Measurements from ENCODE around the gene FGR. TPM values are rescaled to one million over a fixed set of nuclear protein-coding genes. Genes with fewer than 3 reads are reported as not detected.

The FGR gene
- total RNA-seq, 2 donors from 2014 or later, result 17.0 to 21.5 TPM

GRCh38 chr1:27593678-27594563 lies 41.1 kb downstream of the FGR start:
- ATAC-seq (ENCODE audit: insufficient number of reproducible peaks, low FRiP score, low read depth), result no peak
- peak overlapping the region; percentile 44 to 54 for H3K27ac ChIP-seq
- TF ChIP-seq CTCF (IDR thresholded peaks at IDR 0.05), result no peak
- no peaks in the 10 kb centered on the region for H3K36me3 ChIP-seq
- no peaks in the 10 kb centered on the region for H3K9me3 ChIP-seq
- H3K4me1 ChIP-seq (ENCODE audit: control insufficient read depth in 1 of 2, low read depth in 2 of 2), result peaks cover 65 to 100% of the 10 kb centered on the region in 2 donors
- no peaks in the 10 kb centered on the region for H3K27me3 ChIP-seq (replicated peaks; ENCODE audit: insufficient read depth)
- DNase-seq (ENCODE audit: low spot score), result no peak
- peak overlapping the region; percentile 16 for H3K4me3 ChIP-seq

- no peak for TF ChIP-seq CTCF (IDR thresholded peaks at IDR 0.05)
- H3K27me3 ChIP-seq (replicated peaks; ENCODE audit: insufficient read depth), result no peaks in the 10 kb centered on the region
- H3K4me1 ChIP-seq (ENCODE audit: control insufficient read depth in 1 of 2, low read depth in 2 of 2), result peaks cover 57 to 99% of the 10 kb centered on the region in 2 donors
- ATAC-seq (ENCODE audit: insufficient number of reproducible peaks, low FRiP score, low read depth), result no peak
- H3K27ac ChIP-seq, result peak overlapping the region; percentile 51 to 54
- no peaks in the 10 kb centered on the region for H3K9me3 ChIP-seq
- no peaks in the 10 kb centered on the region for H3K36me3 ChIP-seq
- DNase-seq (ENCODE audit: low spot score), result no peak
- peak overlapping the region; percentile 16 for H3K4me3 ChIP-seq
Observed at GRCh38 chr1:27592931-27593677, 41.9 kb downstream of the FGR start.

GRCh38 chr1:27592232-27592930 lies 42.6 kb downstream of the FGR start:
- ATAC-seq (ENCODE audit: insufficient number of reproducible peaks, low FRiP score, low read depth) (no peak), DNase-seq (ENCODE audit: low spot score) (no peak)
- H3K4me3 ChIP-seq, result no peak overlapping the region
- peaks cover 50 to 94% of the 10 kb centered on the region in 2 donors for H3K4me1 ChIP-seq (ENCODE audit: control insufficient read depth in 1 of 2, low read depth in 2 of 2)
- TF ChIP-seq CTCF (IDR thresholded peaks at IDR 0.05), result no peak
- no peaks in the 10 kb centered on the region for H3K36me3 ChIP-seq
- H3K9me3 ChIP-seq, result no peaks in the 10 kb centered on the region
- peak overlapping the region; percentile 51 to 69 for H3K27ac ChIP-seq
- H3K27me3 ChIP-seq (replicated peaks; ENCODE audit: insufficient read depth), result no peaks in the 10 kb centered on the region

GRCh38 chr1:27591622-27592021 lies 43.4 kb downstream of the FGR start:
- H3K27ac ChIP-seq, result peak overlapping the region; percentile 69 to 74
- H3K4me3 ChIP-seq, result no peak overlapping the region
- H3K36me3 ChIP-seq, result no peaks in the 10 kb centered on the region
- no peak for DNase-seq (ENCODE audit: low spot score)
- TF ChIP-seq CTCF (IDR thresholded peaks at IDR 0.05), result no peak
- no peaks in the 10 kb centered on the region for H3K9me3 ChIP-seq
- H3K4me1 ChIP-seq (ENCODE audit: control insufficient read depth in 1 of 2, low read depth in 2 of 2), result peaks cover 44 to 94% of the 10 kb centered on the region in 2 donors
- ATAC-seq (ENCODE audit: insufficient number of reproducible peaks, low FRiP score, low read depth), result no peak
- no peaks in the 10 kb centered on the region for H3K27me3 ChIP-seq (replicated peaks; ENCODE audit: insufficient read depth)
